ENCODE measurements around the gene ZBTB20. TPM values are rescaled to one million over a fixed set of nuclear protein-coding genes. Genes with fewer than 3 reads are reported as not detected.

The ZBTB20 gene
- total RNA-seq, 6 donors from 2014 or later = 40.0 to 150 (median 65.8) TPM

DNA sequence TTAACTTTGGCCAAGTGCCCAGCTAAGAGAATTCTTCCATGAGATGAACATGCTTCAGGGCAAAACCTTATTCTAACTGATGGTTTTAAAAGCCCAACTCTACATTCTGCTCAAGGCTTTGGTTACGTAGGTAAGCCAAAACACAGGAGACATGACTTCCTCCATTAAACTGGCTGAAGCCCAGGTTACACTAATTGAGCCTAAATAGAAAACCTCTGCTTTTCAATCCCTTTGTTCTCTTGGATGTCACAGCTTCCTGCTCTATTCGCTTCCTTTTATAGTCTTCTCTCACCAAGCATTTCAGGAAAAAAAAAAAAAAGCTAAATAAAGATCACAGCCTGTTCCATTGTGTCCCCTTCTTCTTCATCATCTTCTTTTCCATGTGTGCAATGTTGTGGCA, 432.9 kb downstream of the ZBTB20 start:
- Histone ChIP-seq H3K27ac (no peak overlapping the region), H3K4me1 (peaks cover 0 to 7% (median 2%) of the 10 kb centered on the region in 4 donors), H3K27me3 (no peaks in the 10 kb centered on the region), H3K9me3 (no peaks in the 10 kb centered on the region), H3K36me3 (no peaks in the 10 kb centered on the region), H3K4me3 (no peak overlapping the region)
- TF ChIP-seq POLR2AphosphoS5 (IDR thresholded peaks at IDR 0.05) (no peak), POLR2A (IDR thresholded peaks at IDR 0.05) (no peak), EP300 (IDR thresholded peaks at IDR 0.05) (no peak)
- TF ChIP-seq, protein P1, sequence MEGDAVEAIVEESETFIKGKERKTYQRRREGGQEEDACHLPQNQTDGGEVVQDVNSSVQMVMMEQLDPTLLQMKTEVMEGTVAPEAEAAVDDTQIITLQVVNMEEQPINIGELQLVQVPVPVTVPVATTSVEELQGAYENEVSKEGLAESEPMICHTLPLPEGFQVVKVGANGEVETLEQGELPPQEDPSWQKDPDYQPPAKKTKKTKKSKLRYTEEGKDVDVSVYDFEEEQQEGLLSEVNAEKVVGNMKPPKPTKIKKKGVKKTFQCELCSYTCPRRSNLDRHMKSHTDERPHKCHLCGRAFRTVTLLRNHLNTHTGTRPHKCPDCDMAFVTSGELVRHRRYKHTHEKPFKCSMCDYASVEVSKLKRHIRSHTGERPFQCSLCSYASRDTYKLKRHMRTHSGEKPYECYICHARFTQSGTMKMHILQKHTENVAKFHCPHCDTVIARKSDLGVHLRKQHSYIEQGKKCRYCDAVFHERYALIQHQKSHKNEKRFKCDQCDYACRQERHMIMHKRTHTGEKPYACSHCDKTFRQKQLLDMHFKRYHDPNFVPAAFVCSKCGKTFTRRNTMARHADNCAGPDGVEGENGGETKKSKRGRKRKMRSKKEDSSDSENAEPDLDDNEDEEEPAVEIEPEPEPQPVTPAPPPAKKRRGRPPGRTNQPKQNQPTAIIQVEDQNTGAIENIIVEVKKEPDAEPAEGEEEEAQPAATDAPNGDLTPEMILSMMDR (IDR thresholded peaks at IDR 0.05) = no peak
- 75 to 77% methylated on average over 2 of the region's 2 CpGs for WGBS, 2 donors
- ATAC-seq (ENCODE audit: low FRiP score in 2 of 2) (no peak), DNase-seq (no peak)

DNA sequence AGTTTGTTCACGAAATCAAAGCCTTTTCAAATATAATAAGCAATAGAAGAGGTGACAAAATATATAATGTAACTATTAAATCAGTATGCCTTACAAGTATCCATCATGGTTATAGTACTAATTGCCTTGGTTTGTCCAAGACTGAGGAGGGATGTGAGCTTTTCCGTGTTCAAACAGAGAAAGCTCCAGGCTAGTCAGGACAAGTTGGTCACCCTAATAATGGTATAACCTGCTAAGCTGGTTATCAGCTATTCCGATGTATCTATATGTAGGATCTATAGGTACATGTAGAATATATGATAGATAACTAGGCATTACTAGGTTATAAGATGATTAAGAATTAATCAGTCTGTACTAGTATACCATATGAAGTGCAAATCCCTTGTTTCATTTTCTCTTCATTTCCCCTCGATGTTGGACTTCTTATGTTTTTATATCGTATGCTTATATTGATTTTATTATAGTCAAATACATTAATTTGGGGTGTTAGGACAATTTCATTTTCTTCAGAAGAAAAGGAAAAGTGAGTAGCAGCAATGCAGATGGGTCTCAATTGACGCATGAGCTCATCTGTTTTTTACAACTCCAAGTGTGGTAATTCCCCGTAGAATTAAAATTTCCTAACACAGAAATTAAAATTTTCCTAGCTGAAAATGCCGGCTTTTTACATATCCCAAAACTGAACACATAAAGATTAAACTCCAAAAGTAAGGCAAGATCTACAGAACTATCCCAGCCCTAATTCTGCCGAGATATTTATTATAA, 434.2 kb downstream of the ZBTB20 start:
- 96 to 97% methylated on average over 9 of the region's 9 CpGs for WGBS, 2 donors
- Histone ChIP-seq H3K27ac (no peak overlapping the region), H3K4me1 (peaks cover 0 to 8% (median 3%) of the 10 kb centered on the region in 4 donors), H3K9me3 (no peaks in the 10 kb centered on the region), H3K27me3 (no peaks in the 10 kb centered on the region), H3K4me3 (no peak overlapping the region), H3K36me3 (no peaks in the 10 kb centered on the region)
- TF ChIP-seq POLR2AphosphoS5 (IDR thresholded peaks at IDR 0.05) (no peak), EP300 (IDR thresholded peaks at IDR 0.05) (no peak), POLR2A (IDR thresholded peaks at IDR 0.05) (no peak)
- TF ChIP-seq, protein P1 (IDR thresholded peaks at IDR 0.05) = no peak
- ATAC-seq (ENCODE audit: low FRiP score in 2 of 2) = peak in 1 of 2 donors; percentile 38
- no peak for DNase-seq

DNA sequence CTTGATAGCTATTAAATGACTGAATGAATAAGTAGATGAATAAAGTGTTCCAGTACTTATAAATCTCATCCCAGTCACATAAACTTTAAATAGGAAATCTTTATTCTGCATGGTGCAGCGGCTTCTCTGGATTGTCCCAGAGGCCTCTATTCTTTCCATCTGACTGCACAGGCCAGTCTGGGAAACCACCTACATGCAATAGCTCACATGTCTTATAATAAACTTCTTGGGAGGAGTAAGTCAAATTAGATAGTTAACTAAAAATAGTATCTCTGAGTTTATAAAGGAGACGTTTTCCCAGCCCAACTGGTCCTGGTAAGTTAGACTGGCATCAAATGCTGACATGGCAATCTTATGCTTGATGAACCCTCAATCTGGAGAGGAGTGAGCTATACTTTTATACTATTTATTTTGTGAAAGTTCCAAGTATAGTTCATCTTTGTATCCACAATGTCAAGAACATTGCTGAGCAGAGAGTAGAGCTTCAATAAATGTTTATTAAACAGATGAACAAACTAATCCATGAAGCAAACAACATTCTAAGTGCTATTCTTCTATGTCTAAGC, 435.7 kb downstream of the ZBTB20 start:
- Histone ChIP-seq H3K27ac (no peak overlapping the region), H3K27me3 (no peaks in the 10 kb centered on the region), H3K4me3 (no peak overlapping the region), H3K36me3 (no peaks in the 10 kb centered on the region), H3K9me3 (no peaks in the 10 kb centered on the region), H3K4me1 (peaks cover 0 to 10% (median 3%) of the 10 kb centered on the region in 4 donors)
- TF ChIP-seq EP300 (IDR thresholded peaks at IDR 0.05) (no peak), POLR2A (IDR thresholded peaks at IDR 0.05) (no peak), POLR2AphosphoS5 (IDR thresholded peaks at IDR 0.05) (no peak)
- TF ChIP-seq, protein P1 (IDR thresholded peaks at IDR 0.05) = no peak
- no peak for DNase-seq
- WGBS, 2 donors = 80 to 81% methylated on average over 2 of the region's 2 CpGs
- ATAC-seq (ENCODE audit: low FRiP score in 2 of 2) = no peak

DNA sequence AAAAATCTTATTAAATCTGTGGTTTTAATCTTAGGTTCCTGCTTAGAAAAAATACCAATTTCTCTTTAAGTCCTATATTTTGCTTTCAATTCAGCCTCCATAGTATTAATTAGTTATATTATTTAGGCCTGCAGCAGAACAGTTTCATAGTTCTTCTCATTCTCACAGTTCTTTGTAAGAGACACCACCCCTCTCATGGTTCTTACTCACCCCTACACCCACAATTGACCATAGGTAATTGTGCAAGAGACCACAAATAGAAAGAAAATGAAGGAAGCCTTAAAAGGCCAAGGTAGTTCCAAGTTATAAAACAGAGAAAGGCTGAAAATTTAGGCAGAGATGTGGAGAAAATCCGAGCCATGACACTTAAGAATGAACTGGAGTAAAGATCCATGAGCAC, 438.0 kb downstream of the ZBTB20 start:
- DNase-seq = peak in 1 of 2 donors; percentile 23
- Histone ChIP-seq H3K27ac (peak overlapping the region in 1 of 4 donors; percentile 9), H3K27me3 (no peaks in the 10 kb centered on the region), H3K36me3 (no peaks in the 10 kb centered on the region), H3K4me1 (peaks cover 0 to 19% (median 9%) of the 10 kb centered on the region in 4 donors), H3K4me3 (no peak overlapping the region), H3K9me3 (no peaks in the 10 kb centered on the region)
- 86 to 93% methylated on average over 1 of the region's 1 CpG for WGBS, 2 donors
- TF ChIP-seq POLR2A (IDR thresholded peaks at IDR 0.05) (no peak), EP300 (IDR thresholded peaks at IDR 0.05) (peak in 1 of 4 donors; percentile 72), POLR2AphosphoS5 (IDR thresholded peaks at IDR 0.05) (no peak)
- TF ChIP-seq, protein P1 (IDR thresholded peaks at IDR 0.05) = no peak
- peak in 1 of 2 donors; percentile 31 for ATAC-seq (ENCODE audit: low FRiP score in 2 of 2)
